T-helper 2 cell treated with Interferon-gamma antibody and Interleukin-4, amounts not matched to agents 5 μg/mL and 100 μg/mL, for 36 hours (primary cell): Measurements from ENCODE around the gene TLK1.
"Not testable (repeated sequence)": the region's sequence is repeated elsewhere in the genome, so short reads cannot be mapped to it uniquely, and the experiment has no call there.

Experiments
- DNase-seq: peaks from one replicate; pipeline ENCODE4 v3.0.0; 2021; ENCODE audit warnings: low spot score
- H3K27ac Mint-ChIP-seq: one replicate; pipeline ENCODE4 v1.8.0; 2021; ENCODE audit warnings: mild to moderate bottlenecking, mixed read lengths
- H3K27me3 Mint-ChIP-seq: one replicate; pipeline ENCODE4 v1.8.0; 2021; ENCODE audit warnings: low read depth, mixed read lengths
- H3K36me3 Mint-ChIP-seq: one replicate; pipeline ENCODE4 v1.8.0; 2021; ENCODE audit warnings: low read depth, mixed read lengths
- H3K4me1 Mint-ChIP-seq: one replicate; pipeline ENCODE4 v1.8.0; 2021; ENCODE audit warnings: low read depth, mixed read lengths
- H3K4me3 Mint-ChIP-seq: one replicate; pipeline ENCODE4 v1.8.0; 2022; ENCODE audit warnings: mild to moderate bottlenecking, moderate library complexity, mixed read lengths
- H3K9me3 Mint-ChIP-seq: one replicate; pipeline ENCODE4 v1.8.0; 2021; ENCODE audit warnings: mixed read lengths

The TLK1 gene

DNA sequence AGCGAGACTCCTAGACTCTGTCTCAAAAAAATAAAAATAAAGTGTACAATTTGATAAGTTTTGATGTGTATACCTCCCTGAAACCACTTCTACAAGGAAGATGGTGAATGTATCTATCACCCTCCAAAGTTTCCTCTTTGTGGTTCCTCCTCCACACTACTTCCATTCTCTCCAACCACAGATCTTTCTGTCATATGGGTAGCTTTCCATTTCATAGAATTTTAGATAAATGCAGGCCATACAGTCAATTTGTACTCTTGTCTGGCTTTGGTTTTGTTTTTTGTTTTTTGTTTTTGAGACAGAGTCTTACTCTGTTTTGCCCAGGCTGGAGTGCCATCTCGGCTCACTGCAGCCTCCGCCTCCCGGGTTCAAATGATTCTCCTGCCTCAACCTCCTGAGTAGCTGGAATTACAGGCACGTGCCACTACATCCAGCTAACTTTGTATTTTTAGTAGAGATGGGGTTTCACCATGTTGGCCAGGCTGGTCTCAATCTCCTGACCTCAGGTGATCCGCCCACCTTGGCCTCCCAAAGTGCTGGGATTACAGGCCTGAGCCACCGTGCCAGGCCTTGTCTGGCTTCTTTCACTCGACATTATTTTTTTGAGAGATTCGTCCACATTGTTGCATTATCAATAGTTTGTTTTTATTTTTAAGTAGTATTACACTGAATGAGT is 2.0 kb upstream of the TLK1 start:
- DNase-seq = peak; percentile 32
- Mint-ChIP-seq H3K4me1 (peaks cover 38% of the 10 kb centered on the region), H3K27ac (peak overlapping the region; percentile 77), H3K4me3 (peak overlapping the region; percentile 69)
- H3K9me3 Mint-ChIP-seq, H3K27me3 Mint-ChIP-seq, H3K36me3 Mint-ChIP-seq: not testable (repeated sequence)

DNA sequence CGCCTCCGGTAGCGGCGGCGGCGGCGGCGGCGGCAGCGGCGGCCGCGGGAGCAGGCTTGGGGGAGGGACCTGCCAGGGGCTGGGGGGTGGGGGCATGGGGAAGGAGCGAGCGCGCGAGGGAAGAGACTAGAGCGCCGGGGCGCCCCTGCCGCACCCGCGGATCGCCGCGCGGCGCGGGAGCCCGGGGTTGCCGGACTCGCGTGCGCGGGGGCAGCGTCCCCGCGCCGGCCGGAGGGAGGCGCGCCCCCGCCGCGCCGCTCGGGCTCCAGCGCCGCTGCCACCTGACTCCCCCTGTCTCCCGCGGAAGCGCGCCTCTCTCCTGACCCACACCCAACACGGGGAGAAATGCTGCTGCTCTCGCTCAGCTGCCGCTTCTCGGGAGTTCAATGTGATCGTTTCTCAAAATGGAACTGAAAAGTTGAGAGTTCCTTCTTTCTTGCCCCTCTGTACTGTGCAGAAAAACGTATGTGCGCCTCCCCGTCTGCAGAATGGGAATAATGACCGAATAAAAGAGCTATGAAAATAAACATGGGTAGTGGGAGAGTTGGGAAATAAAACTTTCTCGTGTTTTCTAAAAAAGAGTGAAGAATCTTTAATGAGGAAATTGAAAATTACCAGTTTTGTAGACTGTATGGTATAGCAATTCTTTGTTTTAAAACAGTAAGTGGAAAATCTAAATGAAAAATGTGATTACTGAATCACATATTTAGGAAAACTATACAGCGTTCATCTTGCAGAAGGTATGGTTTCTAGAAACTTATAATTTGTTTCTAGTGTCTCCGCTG is 455 bp upstream of the TLK1 start:
- peak; percentile 61 for DNase-seq
- peak overlapping the region; percentile 87 for H3K27ac Mint-ChIP-seq
- peaks cover 47% of the 10 kb centered on the region for H3K4me1 Mint-ChIP-seq
- peak overlapping the region; percentile 85 for H3K4me3 Mint-ChIP-seq
- H3K9me3 Mint-ChIP-seq = no peaks in the 10 kb centered on the region
- H3K36me3 Mint-ChIP-seq = no peaks in the 10 kb centered on the region
- no peaks in the 10 kb centered on the region for H3K27me3 Mint-ChIP-seq

DNA sequence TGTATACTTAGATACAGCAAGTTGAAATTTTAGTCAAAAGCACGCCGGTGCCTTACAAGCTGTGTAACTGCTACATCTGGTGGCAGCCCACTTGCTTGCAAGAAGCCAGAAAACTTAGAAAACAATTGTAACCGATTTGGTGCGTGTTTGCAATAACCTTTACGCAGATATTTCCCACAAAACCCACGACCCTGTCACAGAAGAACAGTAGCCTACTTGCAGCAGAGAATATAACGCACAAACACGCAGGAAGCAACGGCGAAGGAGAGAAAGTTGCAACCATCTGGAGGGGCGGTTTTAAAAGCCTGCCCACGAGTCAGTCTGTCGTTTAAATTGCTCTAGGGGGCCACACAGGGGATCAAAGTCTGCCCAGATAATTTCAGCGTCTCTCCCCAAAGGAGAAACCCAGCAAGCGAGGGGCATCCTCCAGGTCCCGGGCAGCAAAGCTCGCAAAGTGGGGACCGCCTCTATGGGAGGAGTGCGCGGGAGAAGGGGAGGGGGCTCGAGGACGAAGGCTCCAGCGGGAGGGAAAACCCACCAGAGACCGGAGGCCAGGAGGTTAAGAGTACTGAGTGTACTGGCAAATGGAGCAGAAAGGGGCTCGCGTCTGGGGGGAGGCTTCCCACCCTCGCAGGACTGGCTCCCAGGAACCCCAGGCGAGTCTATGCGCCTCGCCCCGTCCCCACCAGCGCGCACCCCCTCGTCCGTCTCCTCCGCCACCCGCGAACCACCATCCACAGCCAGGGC is 1.1 kb downstream of the TLK1 start:
- H3K27me3 Mint-ChIP-seq = no peaks in the 10 kb centered on the region
- H3K27ac Mint-ChIP-seq = peak overlapping the region; percentile 87
- H3K36me3 Mint-ChIP-seq = no peaks in the 10 kb centered on the region

DNA sequence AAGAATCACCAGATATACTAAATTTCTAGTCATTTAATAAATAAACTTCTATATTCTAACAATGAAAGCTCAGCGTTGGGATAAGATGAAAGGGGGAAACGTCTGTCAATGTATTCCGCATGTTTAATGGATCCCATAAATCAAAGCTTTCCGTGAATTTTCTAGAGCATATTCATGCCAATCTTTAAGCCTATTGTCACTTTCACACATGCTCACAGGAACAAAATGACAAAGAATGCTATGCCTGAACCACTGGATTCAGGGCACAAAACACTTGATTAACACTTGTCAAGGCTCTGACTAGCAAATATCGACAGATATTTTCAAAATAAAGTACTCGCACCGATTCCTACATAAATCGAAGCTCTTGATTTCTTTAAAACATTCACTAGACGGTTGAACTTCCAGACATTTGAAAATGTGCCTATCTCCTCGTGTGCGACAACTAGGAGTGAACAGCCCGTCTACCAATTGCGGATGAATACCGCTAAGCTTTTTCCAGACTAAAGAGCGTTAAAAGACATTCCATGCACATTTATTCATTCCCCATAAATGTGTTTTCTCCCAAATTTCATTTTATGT is 1.8 kb downstream of the TLK1 start:
- Mint-ChIP-seq H3K4me1 (peaks cover 60% of the 10 kb centered on the region), H3K9me3 (no peaks in the 10 kb centered on the region), H3K4me3 (peak overlapping the region; percentile 99), H3K27me3 (no peaks in the 10 kb centered on the region), H3K36me3 (no peaks in the 10 kb centered on the region), H3K27ac (peak overlapping the region; percentile 87)
- DNase-seq = no peak

More for the DNA sequence above, 1.1 kb downstream of the TLK1 start:
- Mint-ChIP-seq H3K4me1 (peaks cover 58% of the 10 kb centered on the region), H3K4me3 (peak overlapping the region; percentile 99), H3K9me3 (no peaks in the 10 kb centered on the region)
- DNase-seq = peak; percentile 46

DNA sequence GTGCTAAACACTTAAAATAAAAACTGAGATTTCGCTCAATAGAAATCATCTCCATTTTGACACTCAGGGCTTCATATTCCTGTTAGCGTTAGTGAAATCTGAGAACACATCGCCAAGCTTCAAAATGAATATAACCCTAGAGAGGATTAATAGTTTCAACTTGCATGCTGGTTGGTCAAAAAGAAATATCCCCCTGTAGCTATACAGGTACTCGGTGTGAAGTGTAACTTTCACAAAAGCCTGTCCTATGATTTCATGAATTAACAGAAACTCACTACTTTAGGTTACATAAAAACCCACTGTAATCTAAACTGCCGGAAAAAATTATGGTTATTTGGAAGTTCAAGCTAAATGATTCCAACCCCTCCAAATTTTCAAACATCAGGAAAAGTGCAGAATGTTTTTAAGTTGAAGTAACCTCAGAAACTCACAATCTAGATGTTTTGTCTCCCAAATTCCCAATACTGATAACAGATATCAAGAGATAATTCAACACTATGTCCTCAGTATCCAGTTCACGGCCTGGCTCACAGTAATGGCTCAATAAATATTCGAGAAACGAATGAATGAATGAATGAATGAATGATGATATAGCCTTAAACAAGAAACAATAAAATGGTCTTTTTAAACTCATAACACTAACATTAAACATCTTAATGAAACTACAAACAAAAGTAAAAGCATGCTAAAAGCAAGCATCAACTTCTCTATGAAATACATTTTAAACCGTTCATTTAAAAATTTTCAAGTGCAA is 2.5 kb downstream of the TLK1 start:
- H3K27me3 Mint-ChIP-seq = no peaks in the 10 kb centered on the region
- H3K4me3 Mint-ChIP-seq = peak overlapping the region; percentile 99
- H3K27ac Mint-ChIP-seq = no peak overlapping the region
- H3K9me3 Mint-ChIP-seq = no peaks in the 10 kb centered on the region
- no peak for DNase-seq
- peaks cover 58% of the 10 kb centered on the region for H3K4me1 Mint-ChIP-seq
- no peaks in the 10 kb centered on the region for H3K36me3 Mint-ChIP-seq

DNA sequence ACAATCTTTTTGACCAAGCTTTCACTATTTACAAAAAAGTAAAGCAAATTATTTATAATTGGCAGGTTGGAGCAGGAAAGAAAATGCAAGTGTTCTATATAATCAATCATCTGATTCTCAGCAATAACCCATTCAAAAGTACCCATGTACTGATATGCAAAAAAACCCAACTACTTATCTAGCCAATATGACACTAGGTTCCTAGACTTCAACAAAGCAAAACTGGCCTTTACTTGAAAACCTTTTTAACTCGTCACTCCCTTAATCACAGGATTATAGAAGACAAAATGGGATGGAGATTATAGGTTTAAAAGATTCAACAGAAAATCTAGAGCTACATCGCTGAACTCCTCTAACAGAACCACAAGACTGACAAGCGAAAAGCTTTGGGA is 3.6 kb downstream of the TLK1 start:
- no peaks in the 10 kb centered on the region for H3K9me3 Mint-ChIP-seq
- no peaks in the 10 kb centered on the region for H3K27me3 Mint-ChIP-seq
- H3K4me3 Mint-ChIP-seq = peak overlapping the region; percentile 56
- H3K27ac Mint-ChIP-seq = no peak overlapping the region
- no peak for DNase-seq
- H3K4me1 Mint-ChIP-seq = peaks cover 52% of the 10 kb centered on the region
- H3K36me3 Mint-ChIP-seq = peaks cover 1% of the 10 kb centered on the region

DNA sequence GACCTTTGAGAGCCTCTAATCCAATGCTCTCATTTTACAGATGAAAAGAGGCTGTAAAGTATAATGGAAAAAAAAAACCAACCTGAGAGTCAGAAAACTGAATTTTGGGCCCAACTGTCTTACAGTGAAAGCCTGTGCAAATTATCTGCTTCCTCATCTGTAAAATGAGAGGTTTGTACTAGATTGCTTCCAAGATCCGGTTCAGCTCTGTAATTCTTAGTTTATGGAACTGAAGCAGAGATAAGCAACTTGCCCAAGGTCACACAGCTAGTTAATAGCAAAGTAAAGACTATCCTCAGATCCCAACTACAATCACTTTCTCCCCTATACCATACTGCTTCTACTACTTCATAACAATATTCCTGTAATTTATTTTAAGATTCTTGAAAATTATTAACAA is 6.3 kb downstream of the TLK1 start:
- DNase-seq = no peak
- Mint-ChIP-seq H3K4me3 (peak overlapping the region; percentile 39), H3K36me3 (peaks cover 3% of the 10 kb centered on the region), H3K9me3 (no peaks in the 10 kb centered on the region), H3K4me1 (peaks cover 53% of the 10 kb centered on the region), H3K27ac (no peak overlapping the region), H3K27me3 (no peaks in the 10 kb centered on the region)

DNA sequence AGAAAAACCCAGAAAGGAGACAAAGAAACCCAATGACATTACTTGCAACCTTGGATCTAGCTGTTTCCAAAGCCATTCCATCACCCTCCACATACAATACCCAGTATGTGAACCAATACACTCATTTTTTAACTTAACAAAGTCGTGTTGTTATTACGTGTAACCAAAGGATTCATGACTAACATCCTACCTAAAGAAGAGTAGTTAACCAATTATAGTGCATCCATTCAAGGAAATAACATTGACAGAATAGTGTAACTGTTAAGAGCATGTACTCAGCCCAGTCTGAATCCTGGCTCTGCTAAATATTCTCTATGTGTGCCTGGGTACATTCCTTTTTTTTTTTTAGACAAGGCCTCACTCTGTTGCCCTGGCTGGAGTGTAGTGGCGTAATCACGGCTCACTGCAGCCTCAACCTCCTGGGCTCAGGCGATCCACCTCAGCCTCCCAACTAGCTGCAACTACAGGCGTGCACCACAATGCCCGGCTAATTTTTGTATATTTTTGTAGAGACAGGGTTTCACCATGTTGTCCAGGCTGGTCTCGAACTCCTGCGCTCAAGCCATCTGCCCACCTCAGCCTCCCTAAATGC is 9.9 kb downstream of the TLK1 start:
- DNase-seq = no peak
- Mint-ChIP-seq H3K9me3 (no peaks in the 10 kb centered on the region), H3K27me3 (no peaks in the 10 kb centered on the region), H3K4me3 (no peak overlapping the region), H3K27ac (no peak overlapping the region), H3K36me3 (peaks cover 6% of the 10 kb centered on the region), H3K4me1 (peaks cover 51% of the 10 kb centered on the region)

DNA sequence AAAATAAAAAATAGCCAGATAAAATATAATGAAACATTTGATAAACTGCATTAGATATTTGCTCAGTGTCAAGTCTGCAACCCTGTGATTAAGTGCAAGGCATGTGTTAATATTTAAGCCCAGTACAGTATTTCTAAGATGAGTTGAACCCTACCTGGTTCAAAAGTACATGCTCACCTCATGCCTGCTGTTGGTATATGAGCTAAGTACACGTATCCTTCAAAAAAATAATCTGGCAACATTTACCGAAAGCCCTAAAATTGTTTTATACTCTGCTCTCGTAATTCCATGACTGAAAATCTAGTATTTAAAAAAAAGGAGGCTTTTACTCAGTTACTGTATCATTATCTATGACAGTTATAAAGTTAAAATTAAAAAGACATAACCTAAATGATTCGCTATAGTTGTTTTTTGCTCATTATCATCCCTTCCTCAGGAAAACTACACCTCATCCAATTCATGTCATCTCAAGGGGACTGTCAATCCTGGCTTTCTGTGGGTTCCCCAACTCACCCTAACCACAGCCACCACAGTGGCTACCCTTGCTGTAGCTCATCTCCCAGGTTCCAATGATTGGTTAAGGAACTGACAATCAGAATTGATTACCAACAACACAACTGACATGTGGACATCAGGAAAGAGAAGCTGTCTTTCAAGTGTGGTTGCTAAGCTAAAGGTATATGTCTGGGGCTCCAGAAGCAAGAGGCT is 10.6 kb downstream of the TLK1 start:
- no peak overlapping the region for H3K27ac Mint-ChIP-seq
- H3K4me1 Mint-ChIP-seq = peaks cover 51% of the 10 kb centered on the region
- peaks cover 8% of the 10 kb centered on the region for H3K36me3 Mint-ChIP-seq
- no peak overlapping the region for H3K4me3 Mint-ChIP-seq
- H3K27me3 Mint-ChIP-seq = no peaks in the 10 kb centered on the region
- no peak for DNase-seq
- no peaks in the 10 kb centered on the region for H3K9me3 Mint-ChIP-seq

DNA sequence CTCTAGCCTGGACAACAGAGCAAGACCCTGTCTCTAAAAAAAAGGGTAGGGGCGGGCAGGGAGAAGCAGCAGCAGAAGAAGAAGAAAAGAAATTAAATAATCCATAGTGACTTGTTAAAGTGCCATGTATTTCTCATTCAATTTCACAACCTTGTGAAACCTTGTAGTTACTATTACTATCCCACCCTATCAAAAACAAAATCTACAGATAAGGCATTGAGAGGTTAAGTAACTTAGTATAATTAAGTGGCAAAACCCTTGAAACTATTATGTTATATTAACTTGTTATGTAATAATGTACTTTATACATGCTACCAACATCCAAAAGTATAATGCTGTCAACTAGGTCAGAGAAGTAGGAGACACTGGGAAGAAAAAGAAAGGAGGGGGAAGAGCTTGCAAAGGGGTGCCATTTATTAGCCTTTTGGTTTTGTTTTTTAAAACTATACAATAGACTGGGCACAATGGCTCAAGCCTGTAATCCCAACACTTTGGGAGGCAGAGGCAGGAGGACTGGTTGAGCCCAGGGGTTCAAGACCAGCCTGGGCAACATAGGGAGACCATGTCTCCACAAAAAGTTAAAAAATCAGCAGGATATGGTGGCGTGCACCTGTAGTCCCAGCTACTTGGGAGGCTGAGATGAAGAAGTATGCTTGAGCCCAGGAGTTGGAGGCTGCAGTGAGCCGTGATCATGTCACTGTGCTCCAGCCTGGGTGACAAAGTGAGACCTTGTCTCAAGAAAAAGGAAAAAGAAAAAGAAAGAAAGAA is 11.3 kb downstream of the TLK1 start:
- no peak for DNase-seq
- H3K4me3 Mint-ChIP-seq = no peak overlapping the region
- peaks cover 8% of the 10 kb centered on the region for H3K36me3 Mint-ChIP-seq

DNA sequence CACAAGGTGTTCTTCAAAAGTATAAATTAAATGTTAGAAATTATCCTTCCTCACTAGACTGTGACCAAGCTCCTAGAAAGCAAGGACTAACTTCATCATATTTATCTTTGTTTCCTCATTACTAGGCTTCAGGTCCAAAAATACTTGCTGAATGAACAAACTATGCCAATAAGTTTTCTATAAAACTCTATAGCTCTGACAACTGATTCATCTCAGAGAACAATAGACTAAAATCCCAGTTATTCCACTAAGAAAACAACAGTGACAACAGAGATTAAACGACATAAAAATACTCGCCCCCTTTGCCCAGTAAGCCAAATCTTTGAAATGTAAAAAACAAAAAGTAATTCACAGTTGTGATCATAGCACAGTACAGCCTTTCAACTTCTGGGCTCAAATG is 13.6 kb downstream of the TLK1 start:
- H3K36me3 Mint-ChIP-seq = peaks cover 14% of the 10 kb centered on the region
- H3K27me3 Mint-ChIP-seq = no peaks in the 10 kb centered on the region
- no peaks in the 10 kb centered on the region for H3K9me3 Mint-ChIP-seq
- H3K27ac Mint-ChIP-seq = no peak overlapping the region
- DNase-seq = no peak
- H3K4me3 Mint-ChIP-seq = no peak overlapping the region
- peaks cover 61% of the 10 kb centered on the region for H3K4me1 Mint-ChIP-seq

More for the DNA sequence above, 11.3 kb downstream of the TLK1 start:
- Mint-ChIP-seq H3K27ac (no peak overlapping the region), H3K27me3 (no peaks in the 10 kb centered on the region), H3K4me1 (peaks cover 53% of the 10 kb centered on the region), H3K9me3 (no peaks in the 10 kb centered on the region)

DNA sequence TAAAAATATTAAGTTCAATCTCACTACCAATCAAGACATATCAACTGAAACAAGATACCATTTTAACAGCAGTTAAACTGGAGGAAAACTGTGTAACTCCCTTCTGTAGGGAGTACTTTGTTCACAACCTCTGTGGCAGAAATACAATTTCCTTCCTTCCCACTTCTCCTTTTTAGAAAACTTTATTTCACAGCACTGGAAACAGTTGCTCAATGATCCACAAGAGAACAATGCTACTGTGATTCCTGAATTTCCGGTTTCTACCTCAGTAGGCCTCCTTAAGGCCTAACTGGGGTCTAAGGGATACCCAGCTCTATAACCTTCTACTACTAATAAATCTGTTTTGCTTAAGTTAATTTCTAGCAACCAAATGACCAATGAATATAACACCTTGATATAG is 14.1 kb downstream of the TLK1 start:
- Mint-ChIP-seq H3K27ac (no peak overlapping the region), H3K4me1 (peaks cover 64% of the 10 kb centered on the region), H3K9me3 (no peaks in the 10 kb centered on the region), H3K27me3 (no peaks in the 10 kb centered on the region), H3K36me3 (peaks cover 14% of the 10 kb centered on the region), H3K4me3 (no peak overlapping the region)
- no peak for DNase-seq
